WTC11 (cell line): Measurements from ENCODE around the gene PREX1. TPM values are rescaled to one million over a fixed set of nuclear protein-coding genes. Genes with fewer than 3 reads are reported as not detected.

Source experiments
- ATAC-seq: fragments of 200-7000 bp; cut with Tn5 transposase; 2 replicates; pipeline ENCODE4 v1.10.0; 2021; ENCODE audit warnings: mild to moderate bottlenecking, moderate library complexity
- CTCF ChIA-PET: fragments of 300-600 bp; sonication (Branson Sonifier 250); formaldehyde crosslinking; loops from one replicate; lab custom pipeline; 2021; ENCODE audit warnings: antibody characterized with exemption; lab: Charles Lee
- POLR2A ChIA-PET: fragments of 350-600 bp; sonication (Branson Sonifier 250); formaldehyde crosslinking; loops from one replicate; lab custom pipeline; 2021; ENCODE audit warnings: antibody characterized with exemption; lab: Charles Lee
- DNase-seq: peaks from one replicate; pipeline ENCODE4 v3.0.0; 2021; ENCODE audit warnings: low spot score
- H3K27ac Mint-ChIP-seq: 2 replicates; pipeline ENCODE4 v1.8.0; 2021; ENCODE audit warnings: mixed read lengths
- H3K27me3 Mint-ChIP-seq: 2 replicates; pipeline ENCODE4 v1.8.0; 2021; ENCODE audit warnings: low read depth, mild to moderate bottlenecking, moderate library complexity, mixed read lengths
- H3K36me3 Mint-ChIP-seq: 2 replicates; pipeline ENCODE4 v1.8.0; 2021; ENCODE audit warnings: mixed read lengths
- H3K4me1 Mint-ChIP-seq: 2 replicates; pipeline ENCODE4 v1.8.0; 2022; ENCODE audit warnings: mixed read lengths
- H3K4me3 Mint-ChIP-seq: 2 replicates; pipeline ENCODE4 v1.8.0; 2021; ENCODE audit warnings: mild to moderate bottlenecking, moderate library complexity, mixed read lengths
- H3K9me3 Mint-ChIP-seq: 2 replicates; pipeline ENCODE4 v1.8.0; 2021; ENCODE audit warnings: mixed read lengths
- AFF4 ChIP-seq: sonication (generic); formaldehyde crosslinking; IDR thresholded peaks from 2 replicates; pipeline ENCODE4 v1.8.1; 2023; ENCODE audit warnings: mild to moderate bottlenecking, missing genetic modification reagents, borderline replicate concordance
- ATF3 ChIP-seq: sonication (generic); formaldehyde crosslinking; conservative IDR thresholded peaks from 2 replicates; pipeline ENCODE4 v1.8.1; 2022; ENCODE audit warnings: mild to moderate bottlenecking, missing genetic modification reagents
- ELF4 ChIP-seq: sonication (generic); formaldehyde crosslinking; IDR thresholded peaks from 2 replicates; pipeline ENCODE4 v1.8.1; 2022; ENCODE audit warnings: low read depth, mild to moderate bottlenecking, moderate library complexity, missing genetic modification reagents
- ESRRA ChIP-seq: sonication (generic); formaldehyde crosslinking; IDR thresholded peaks from 2 replicates; pipeline ENCODE4 v1.8.1; 2022; ENCODE audit warnings: mild to moderate bottlenecking, missing genetic modification reagents, borderline replicate concordance
- ETV6 ChIP-seq: sonication (generic); formaldehyde crosslinking; IDR thresholded peaks from 2 replicates; pipeline ENCODE4 v1.8.1; 2022; ENCODE audit warnings: mild to moderate bottlenecking, missing genetic modification reagents
- FOXP1 ChIP-seq: sonication (generic); formaldehyde crosslinking; IDR thresholded peaks from 2 replicates; pipeline ENCODE4 v1.8.0; 2022; ENCODE audit warnings: missing genetic modification reagents, mild to moderate bottlenecking, moderate library complexity, borderline replicate concordance
- GTF2I ChIP-seq: fragments of 250-450 bp; sonication (Bioruptor Pico); conservative IDR thresholded peaks from 2 replicates; pipeline ENCODE4 v1.4.0; 2021; ENCODE audit warnings: mild to moderate bottlenecking
- JAZF1 ChIP-seq: fragments of 250-450 bp; sonication (Bioruptor Pico); IDR thresholded peaks from 2 replicates; pipeline ENCODE4 v1.9.0; 2021; ENCODE audit warnings: moderate library complexity, mild to moderate bottlenecking, inconsistent platforms
- MLX ChIP-seq: sonication (generic); formaldehyde crosslinking; IDR thresholded peaks from 2 replicates; pipeline ENCODE4 v1.8.1; 2023; ENCODE audit warnings: mild to moderate bottlenecking, missing genetic modification reagents, moderate library complexity
- MXD4 ChIP-seq: fragments of 250-450 bp; sonication (Bioruptor Pico); IDR thresholded peaks from 2 replicates; pipeline ENCODE4 v1.8.0; 2021; ENCODE audit warnings: mild to moderate bottlenecking, moderate library complexity, borderline replicate concordance
- NR1H2 ChIP-seq: sonication (generic); formaldehyde crosslinking; IDR thresholded peaks from 2 replicates; pipeline ENCODE4 v1.9.0; 2021; ENCODE audit warnings: mild to moderate bottlenecking, moderate library complexity, missing genetic modification reagents
- NR3C1 ChIP-seq: sonication (generic); formaldehyde crosslinking; conservative IDR thresholded peaks from 2 replicates; pipeline ENCODE4 v1.8.1; 2023; ENCODE audit warnings: low read depth, mild to moderate bottlenecking, missing genetic modification reagents
- OVOL2 ChIP-seq: fragments of 250-450 bp; sonication (Bioruptor Pico); IDR thresholded peaks from 2 replicates; pipeline ENCODE4 v1.9.0; 2021; ENCODE audit warnings: mild to moderate bottlenecking, borderline replicate concordance
- RELA ChIP-seq: sonication (generic); formaldehyde crosslinking; IDR thresholded peaks from 2 replicates; pipeline ENCODE4 v1.8.1; 2022; ENCODE audit warnings: missing genetic modification reagents, mild to moderate bottlenecking, borderline replicate concordance
- RORB ChIP-seq: fragments of 250-450 bp; sonication (Bioruptor Pico); IDR thresholded peaks from 2 replicates; pipeline ENCODE4 v1.9.0; 2021; ENCODE audit warnings: mild to moderate bottlenecking
- TCF7 ChIP-seq: sonication (generic); formaldehyde crosslinking; IDR thresholded peaks from 2 replicates; pipeline ENCODE4 v1.8.0; 2022; ENCODE audit warnings: mild to moderate bottlenecking, low read depth, missing genetic modification reagents, moderate library complexity
- TEAD1 ChIP-seq: sonication (generic); formaldehyde crosslinking; IDR thresholded peaks from 2 replicates; pipeline ENCODE4 v1.8.0; 2022; ENCODE audit warnings: mild to moderate bottlenecking, missing genetic modification reagents
- TEAD4 ChIP-seq: sonication (generic); formaldehyde crosslinking; IDR thresholded peaks from 2 replicates; pipeline ENCODE4 v1.8.0; 2022; ENCODE audit warnings: mild to moderate bottlenecking, missing genetic modification reagents
- USF2 ChIP-seq: sonication (generic); formaldehyde crosslinking; IDR thresholded peaks from 2 replicates; pipeline ENCODE4 v1.8.1; 2023; ENCODE audit warnings: mild to moderate bottlenecking, missing genetic modification reagents, moderate library complexity
- ZBTB21 ChIP-seq: sonication (generic); formaldehyde crosslinking; IDR thresholded peaks from 2 replicates; pipeline ENCODE4 v1.8.1; 2023; ENCODE audit warnings: mild to moderate bottlenecking, missing genetic modification reagents, borderline replicate concordance
- ZMAT4 ChIP-seq: fragments of 250-450 bp; sonication (Bioruptor Pico); IDR thresholded peaks from 2 replicates; pipeline ENCODE4 v1.9.0; 2021; ENCODE audit warnings: mild to moderate bottlenecking
- ZNF317 ChIP-seq: sonication (generic); formaldehyde crosslinking; IDR thresholded peaks from 2 replicates; pipeline ENCODE4 v1.8.1; 2023; ENCODE audit warnings: low read depth, mild to moderate bottlenecking, moderate library complexity, missing genetic modification reagents, borderline replicate concordance
- ZNF416 ChIP-seq: fragments of 250-450 bp; sonication (Bioruptor Pico); IDR thresholded peaks from 2 replicates; pipeline ENCODE4 v1.9.0; 2021; ENCODE audit warnings: mild to moderate bottlenecking, inconsistent platforms
- total RNA-seq: library from RNA; stranded (reverse); gene quantifications from 3 replicates; pipeline ENCODE4 v1.2.3, GENCODE V29; 2021

Gene PREX1
- total RNA-seq, 1 experiment from 2014 or later, result 17.3 TPM

- Mint-ChIP-seq H3K36me3 (no peaks in the 10 kb centered on the region), H3K4me1 (0 out of 2 replicates have a peak, but pooled peaks cover 3% of the 10 kb centered on the region), H3K9me3 (no peaks in the 10 kb centered on the region), H3K4me3 (no peak overlapping the region), H3K27me3 (no peaks in the 10 kb centered on the region), H3K27ac (no peak overlapping the region)
- DNase-seq, result no peak
- ATAC-seq, result no peak
- no peak for TF ChIP-seq NR1H2 (CRISPR knock-in tag)
- TF ChIP-seq TEAD4, result no peak
- TF ChIP-seq RORB (CRISPR knock-in tag), result no peak
- TF ChIP-seq TEAD1 (CRISPR knock-in tag), result no peak
- no peak for TF ChIP-seq ESRRA (CRISPR knock-in tag)
- ChIA-PET POLR2A (no interaction called here), CTCF (interaction anchor here (1.0 to 2.7 kb wide), 2 partner anchors 11 to 52 kb away, joined by 3 to 12 read pairs; no protein-coding TSS in a partner anchor)
Observed at GRCh38 chr20:48709744-48710143, 118.1 kb downstream of the PREX1 start.

- Mint-ChIP-seq H3K4me1 (0 out of 2 replicates have a peak, but pooled peaks cover 3% of the 10 kb centered on the region), H3K36me3 (no peaks in the 10 kb centered on the region), H3K27ac (0 out of 2 replicates have a peak overlapping the region, but pooled peaks have one; percentile 36), H3K9me3 (no peaks in the 10 kb centered on the region), H3K27me3 (no peaks in the 10 kb centered on the region), H3K4me3 (no peak overlapping the region)
- DNase-seq, result no peak
- ATAC-seq, result no peak
- TF ChIP-seq FOXP1 (CRISPR knock-in tag), result no peak
- TF ChIP-seq JAZF1, result no peak
- no peak for TF ChIP-seq MLX (CRISPR knock-in tag)
- TF ChIP-seq ELF4, result no peak
- no peak for TF ChIP-seq ZMAT4
- no peak for TF ChIP-seq USF2 (CRISPR knock-in tag)
- no peak for TF ChIP-seq RELA (CRISPR knock-in tag)
- no peak for TF ChIP-seq ZNF416 (CRISPR knock-in tag)
- no peak for TF ChIP-seq NR3C1 (CRISPR knock-in tag)
- no peak for TF ChIP-seq GTF2I
- TF ChIP-seq TCF7 (CRISPR knock-in tag), result no peak
- TF ChIP-seq ZNF317, result no peak
- no peak for TF ChIP-seq ZBTB21 (CRISPR knock-in tag)
- TF ChIP-seq OVOL2, result no peak
- TF ChIP-seq ESRRA (CRISPR knock-in tag), result no peak
- no peak for TF ChIP-seq ATF3 (CRISPR knock-in tag)
- POLR2A ChIA-PET, result no interaction called here
- CTCF ChIA-PET, result interaction anchor here (1.0 to 2.7 kb wide), 2 partner anchors 11 to 52 kb away, joined by 3 to 12 read pairs; no protein-coding TSS in a partner anchor
Observed at GRCh38 chr20:48709058-48709691, 118.6 kb downstream of the PREX1 start.

GRCh38 chr20:48708630-48709029, 119.2 kb downstream of the PREX1 start:
- no peaks in the 10 kb centered on the region for H3K36me3 Mint-ChIP-seq
- H3K4me1 Mint-ChIP-seq, result 0 out of 2 replicates have a peak, but pooled peaks cover 3% of the 10 kb centered on the region
- no peak overlapping the region for H3K4me3 Mint-ChIP-seq
- DNase-seq (no peak), ATAC-seq (no peak)
- ChIA-PET POLR2A (no interaction called here), CTCF (interaction anchor here (1.0 to 2.7 kb wide), 2 partner anchors 10 to 51 kb away, joined by 3 to 12 read pairs; no protein-coding TSS in a partner anchor)
- no peak overlapping the region for H3K27ac Mint-ChIP-seq
- H3K9me3 Mint-ChIP-seq, result no peaks in the 10 kb centered on the region
- H3K27me3 Mint-ChIP-seq, result no peaks in the 10 kb centered on the region
- TF ChIP-seq MXD4 (no peak), ETV6 (no peak), AFF4 (no peak), ELF4 (no peak)
